Sigmoid colon (tissue), 7 donors: Measurements from ENCODE around the gene CYP26B1. TPM values are rescaled to one million over a fixed set of nuclear protein-coding genes. Genes with fewer than 3 reads are reported as not detected.

Source experiments
- DNase-seq: peaks from one replicate; pipeline ENCODE4 v3.0.0-alpha.2; 2019
- H3K27ac ChIP-seq, 4 donors: fragments of 200-600 bp; sonication (generic); one replicate each; pipeline ENCODE4 v1.5.1; 2016 to 2019; ENCODE audit warnings: mild to moderate bottlenecking in 1 of 4
- H3K27me3 ChIP-seq, 3 donors: fragments of 200-600 bp; sonication (generic); one replicate each; pipeline ENCODE4 v1.5.1; 2019; ENCODE audit warnings: mild to moderate bottlenecking in 1 of 3
- H3K36me3 ChIP-seq, 4 donors: fragments of 200-600 bp; sonication (generic); one replicate each; pipeline ENCODE4 v1.5.1; 2016 to 2019
- H3K4me1 ChIP-seq, 4 donors: fragments of 200-600 bp; sonication (generic); one replicate each; pipeline ENCODE4 v1.5.1; 2017 to 2019
- H3K4me3 ChIP-seq, 4 donors: fragments of 200-600 bp; sonication (generic); one replicate each; pipeline ENCODE4 v1.5.1; 2017 to 2019; ENCODE audit warnings: mild to moderate bottlenecking in 2 of 4, moderate library complexity in 1 of 4
- H3K9me3 ChIP-seq, 4 donors: fragments of 200-600 bp in 3 of 4; sonication (generic) in 3 of 4; one replicate each; pipeline versions ENCODE4 v1.5.1 to v1.6.1; 2013 to 2019
- EP300 ChIP-seq, 4 donors: sonication (generic); formaldehyde crosslinking; IDR thresholded peaks; one replicate each; pipeline ENCODE4 v1.6.1; 2017; ENCODE audit warnings: antibody characterized with exemption in 4 of 4
- POLR2A ChIP-seq, 2 donors: fragments of 450-650 bp; IDR thresholded peaks; one replicate each; pipeline ENCODE4 v1.6.1; 2016; ENCODE audit warnings: antibody characterized with exemption in 2 of 2, mild to moderate bottlenecking in 2 of 2, moderate library complexity in 2 of 2
- POLR2AphosphoS5 ChIP-seq, 4 donors: sonication (generic); formaldehyde crosslinking; IDR thresholded peaks; one replicate each; pipeline ENCODE4 v1.6.1; 2017; ENCODE audit warnings: antibody characterized with exemption in 4 of 4
- WGBS, 2 donors: extraction: QIAGEN DNeasy Blood & Tissue Kit; methylation state at CpG; one replicate each; pipeline ENCODE4 v1.1.7; 2013; 5-methylcytosine and 5-hydroxymethylcytosine counted together
- intact Hi-C: fragments of 100-400 bp; cut with DNase I; formaldehyde crosslinking; loops from one replicate; pipeline ENCODE4 v1.15.1; 2023
- polyA plus RNA-seq, 3 donors: library from polyadenylated mRNA; stranded (reverse); fragments of 200-250 nt; gene quantifications; one replicate each; pipeline ENCODE4 v1.2.3, GENCODE V29; 2013
- total RNA-seq, 4 donors: library from RNA; depleted of rRNA; stranded (reverse); fragments of >200 nt; gene quantifications; one replicate each; pipeline ENCODE4 v1.1.0, GENCODE V29; 2016
- TF ChIP-seq, protein P1 (sequence below), 4 experiments: fragments of 450-650 bp in 3 of 4; fragments of 200-600 bp in 1 of 4; IDR thresholded peaks; one replicate each; pipeline ENCODE4 v1.5.1; 2016 to 2019; ENCODE audit warnings: antibody characterized with exemption in 4 of 4, mild to moderate bottlenecking in 3 of 4, moderate library complexity in 2 of 4
- donor health status: healthy with polysubstance abuse.
- donor health status: Bipolar disorder and iron deficiency.
- donor health status: healthy.

The CYP26B1 gene
- total and polyA plus RNA-seq, 7 donors: 0.46 to 5.0 (median 2.5) TPM

DNA sequence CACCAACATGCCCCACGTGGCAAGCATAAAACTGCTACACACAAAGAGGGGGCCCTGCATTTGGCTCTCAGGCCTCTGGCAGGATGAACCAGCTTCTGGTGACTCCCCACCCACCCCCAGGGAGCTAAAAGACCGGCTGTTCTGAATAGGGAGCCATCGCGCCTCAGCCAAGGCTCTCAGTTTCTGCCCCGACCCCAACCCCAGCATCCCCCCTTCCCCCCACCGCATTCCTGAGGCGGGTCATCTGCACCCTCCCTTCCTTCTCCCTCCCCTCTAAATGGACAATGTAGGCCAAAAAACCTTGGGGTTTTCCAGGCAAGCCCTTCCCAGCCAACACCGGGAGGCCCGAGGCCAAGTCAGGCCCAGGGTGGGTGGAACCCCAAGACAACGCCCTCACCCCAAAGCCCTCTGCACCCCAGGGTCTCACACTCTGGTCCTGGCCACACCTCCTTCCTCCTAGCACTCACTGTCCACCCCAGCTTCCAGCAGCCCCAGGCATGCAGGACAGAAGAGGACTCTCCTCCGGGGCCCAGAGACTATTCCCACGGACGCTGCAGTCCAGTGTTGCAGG is 5.7 kb downstream of the CYP26B1 start:
- peaks cover 14 to 44% (median 27%) of the 10 kb centered on the region in 3 donors for H3K27me3 ChIP-seq
- intact Hi-C loops: no loop called here
- no peak overlapping the region for H3K4me3 ChIP-seq
- 84 to 85% methylated on average over 13 of the region's 13 CpGs for WGBS, 2 donors
- H3K9me3 ChIP-seq: no peaks in the 10 kb centered on the region
- TF ChIP-seq POLR2A (IDR thresholded peaks at IDR 0.05) (no peak), EP300 (IDR thresholded peaks at IDR 0.05) (no peak), POLR2AphosphoS5 (IDR thresholded peaks at IDR 0.05) (no peak)
- TF ChIP-seq, protein P1, sequence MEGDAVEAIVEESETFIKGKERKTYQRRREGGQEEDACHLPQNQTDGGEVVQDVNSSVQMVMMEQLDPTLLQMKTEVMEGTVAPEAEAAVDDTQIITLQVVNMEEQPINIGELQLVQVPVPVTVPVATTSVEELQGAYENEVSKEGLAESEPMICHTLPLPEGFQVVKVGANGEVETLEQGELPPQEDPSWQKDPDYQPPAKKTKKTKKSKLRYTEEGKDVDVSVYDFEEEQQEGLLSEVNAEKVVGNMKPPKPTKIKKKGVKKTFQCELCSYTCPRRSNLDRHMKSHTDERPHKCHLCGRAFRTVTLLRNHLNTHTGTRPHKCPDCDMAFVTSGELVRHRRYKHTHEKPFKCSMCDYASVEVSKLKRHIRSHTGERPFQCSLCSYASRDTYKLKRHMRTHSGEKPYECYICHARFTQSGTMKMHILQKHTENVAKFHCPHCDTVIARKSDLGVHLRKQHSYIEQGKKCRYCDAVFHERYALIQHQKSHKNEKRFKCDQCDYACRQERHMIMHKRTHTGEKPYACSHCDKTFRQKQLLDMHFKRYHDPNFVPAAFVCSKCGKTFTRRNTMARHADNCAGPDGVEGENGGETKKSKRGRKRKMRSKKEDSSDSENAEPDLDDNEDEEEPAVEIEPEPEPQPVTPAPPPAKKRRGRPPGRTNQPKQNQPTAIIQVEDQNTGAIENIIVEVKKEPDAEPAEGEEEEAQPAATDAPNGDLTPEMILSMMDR (IDR thresholded peaks at IDR 0.05): no peak
- H3K36me3 ChIP-seq: no peaks in the 10 kb centered on the region
- H3K27ac ChIP-seq: no peak overlapping the region
- no peak for DNase-seq
- peaks cover 0 to 46% (median 45%) of the 10 kb centered on the region in 4 donors for H3K4me1 ChIP-seq

DNA sequence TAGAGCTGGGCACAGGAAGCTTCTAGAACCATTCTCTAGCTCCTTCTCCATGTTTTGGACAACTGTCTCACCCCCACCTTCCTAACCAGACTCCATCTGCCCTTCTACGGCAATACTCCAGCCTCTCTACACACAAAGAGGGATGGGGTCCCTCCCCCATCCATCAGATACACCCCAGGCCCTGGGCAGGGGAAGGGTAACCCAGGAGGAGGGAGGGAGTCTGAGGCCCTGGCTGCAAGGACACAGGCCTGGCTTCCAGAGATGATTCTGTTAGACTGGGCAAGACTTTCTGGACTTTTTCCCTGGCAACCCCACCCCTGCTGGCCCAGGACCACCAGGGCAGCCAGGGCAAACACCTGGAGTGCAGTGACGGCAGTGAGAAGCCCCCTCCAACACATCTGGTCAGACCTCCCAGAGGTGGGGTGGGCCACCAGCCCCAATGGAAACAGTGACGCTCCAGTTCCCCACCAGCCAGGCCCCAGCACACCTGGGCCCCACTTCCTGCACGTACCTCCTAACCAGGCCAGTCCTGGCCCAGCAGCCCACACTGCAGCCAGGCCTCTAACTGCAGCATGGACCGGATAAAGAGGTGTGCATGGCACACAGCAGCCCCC is 6.5 kb downstream of the CYP26B1 start:
- Histone ChIP-seq H3K27ac (no peak overlapping the region), H3K4me3 (no peak overlapping the region), H3K27me3 (peaks cover 6 to 36% (median 19%) of the 10 kb centered on the region in 3 donors), H3K4me1 (peaks cover 0 to 39% (median 36%) of the 10 kb centered on the region in 4 donors), H3K36me3 (no peaks in the 10 kb centered on the region), H3K9me3 (no peaks in the 10 kb centered on the region)
- DNase-seq: no peak
- TF ChIP-seq, protein P1 (IDR thresholded peaks at IDR 0.05): no peak
- TF ChIP-seq POLR2AphosphoS5 (IDR thresholded peaks at IDR 0.05) (no peak), POLR2A (IDR thresholded peaks at IDR 0.05) (no peak), EP300 (IDR thresholded peaks at IDR 0.05) (no peak)
- 89 to 95% methylated on average over 5 of the region's 5 CpGs for WGBS, 2 donors
- intact Hi-C loops: no loop called here

DNA sequence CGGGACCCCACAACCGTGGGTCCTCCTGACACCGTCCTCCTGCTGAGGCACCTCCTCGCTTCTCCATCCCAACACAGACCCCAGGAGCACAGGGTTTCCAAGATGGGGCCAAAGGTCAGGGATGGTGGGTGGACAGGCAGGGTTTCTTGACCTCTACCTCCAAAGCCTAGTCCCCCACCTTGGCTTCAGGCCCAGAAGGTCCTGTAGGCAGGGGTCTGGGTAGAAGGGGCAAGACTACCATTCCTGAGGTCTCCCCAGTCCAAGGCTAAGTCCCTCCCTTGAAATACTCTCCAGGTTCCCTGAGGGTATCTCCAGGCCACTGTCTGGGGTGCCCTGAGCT is 7.1 kb downstream of the CYP26B1 start:
- Histone ChIP-seq H3K4me1 (peaks cover 0 to 34% (median 31%) of the 10 kb centered on the region in 4 donors), H3K4me3 (no peak overlapping the region), H3K36me3 (no peaks in the 10 kb centered on the region), H3K9me3 (no peaks in the 10 kb centered on the region), H3K27me3 (peaks cover under 1 to 31% (median 14%) of the 10 kb centered on the region in 3 donors), H3K27ac (no peak overlapping the region)
- no peak for DNase-seq
- 94 to 97% methylated on average over 4 of the region's 4 CpGs for WGBS, 2 donors
- TF ChIP-seq POLR2A (IDR thresholded peaks at IDR 0.05) (no peak), POLR2AphosphoS5 (IDR thresholded peaks at IDR 0.05) (no peak), EP300 (IDR thresholded peaks at IDR 0.05) (no peak)
- TF ChIP-seq, protein P1 (IDR thresholded peaks at IDR 0.05): no peak
- intact Hi-C loops: no loop called here

DNA sequence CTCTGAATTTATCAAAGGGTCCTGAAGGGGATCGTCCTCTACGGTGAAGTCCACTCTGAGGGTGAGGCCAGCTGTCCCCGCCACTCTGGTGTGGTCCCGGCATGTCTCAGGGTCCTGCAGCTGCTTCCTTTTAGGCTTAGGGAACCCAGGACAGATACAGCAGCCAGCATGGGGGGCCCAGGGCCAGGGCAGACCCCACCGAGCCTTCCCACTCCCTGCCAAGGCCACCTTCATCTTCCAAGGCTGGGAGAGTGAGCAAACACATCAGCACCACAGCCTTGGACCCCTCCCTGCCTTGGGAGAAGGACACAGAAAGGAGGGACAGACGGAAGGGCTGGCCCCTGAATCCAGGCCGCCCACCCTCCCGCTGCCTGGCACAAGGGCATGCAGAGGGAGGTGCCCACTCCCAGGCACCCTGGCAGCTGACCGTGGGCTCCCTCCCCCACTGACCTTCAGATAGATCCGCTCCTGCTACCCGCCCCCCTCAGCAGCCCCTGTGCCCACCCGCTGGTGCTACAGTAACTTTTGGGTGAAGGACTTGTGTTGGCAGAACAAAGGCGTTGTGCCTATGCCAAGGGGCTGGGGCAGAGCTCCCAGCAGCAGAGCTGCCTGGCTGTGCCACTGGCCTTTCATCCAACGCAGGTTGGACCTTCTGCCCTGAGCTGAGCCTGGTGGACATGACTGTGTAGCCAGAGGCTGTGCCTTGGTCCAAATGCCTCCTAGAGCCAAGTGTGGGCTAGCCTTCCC is 7.6 kb downstream of the CYP26B1 start:
- DNase-seq: no peak
- no peaks in the 10 kb centered on the region for H3K36me3 ChIP-seq
- intact Hi-C loops: no loop called here
- no peak overlapping the region for H3K27ac ChIP-seq
- H3K4me3 ChIP-seq: no peak overlapping the region
- peaks cover 0 to 28% (median 25%) of the 10 kb centered on the region in 4 donors for H3K4me1 ChIP-seq
- H3K27me3 ChIP-seq: peaks cover 0 to 25% (median 8%) of the 10 kb centered on the region in 3 donors
- no peaks in the 10 kb centered on the region for H3K9me3 ChIP-seq
- no peak for TF ChIP-seq EP300 (IDR thresholded peaks at IDR 0.05)
- no peak for TF ChIP-seq POLR2AphosphoS5 (IDR thresholded peaks at IDR 0.05)
- TF ChIP-seq, protein P1 (IDR thresholded peaks at IDR 0.05): no peak
- TF ChIP-seq POLR2A (IDR thresholded peaks at IDR 0.05): no peak
- 92 to 93% methylated on average over 14 of the region's 14 CpGs for WGBS, 2 donors
